Neutrophil (primary cell): ENCODE measurements around the gene RGSL1.

ENCODE experiments used
- H3K27ac ChIP-seq: fragments of 200-600 bp; sonication (generic); 2 replicates; pipeline ENCODE4 v1.5.1; 2016; ENCODE audit warnings: mild to moderate bottlenecking, moderate library complexity
- H3K27me3 ChIP-seq: fragments of 200-600 bp; sonication (generic); 2 replicates; pipeline ENCODE4 v1.6.0; 2016; ENCODE audit warnings: mild to moderate bottlenecking
- H3K36me3 ChIP-seq: fragments of 200-600 bp; sonication (generic); 2 replicates; pipeline ENCODE4 v1.5.1; 2017
- H3K4me1 ChIP-seq, 2 experiments: fragments of 200-600 bp in 1 of 2; sonication (generic) in 1 of 2; 1 replicate in 1 of 2; 2 replicates in 1 of 2; pipeline versions ENCODE4 v1.5.1 to v1.6.1; 2013 to 2016; ENCODE audit warnings: low read depth in 1 of 2, low read length in 1 of 2, mild to moderate bottlenecking in 1 of 2, moderate library complexity in 1 of 2; ENCODE audit not compliant: control insufficient read depth in 1 of 2, insufficient read depth in 1 of 2
- H3K4me3 ChIP-seq, 2 experiments: fragments of 200-600 bp in 1 of 2; sonication (generic) in 1 of 2; 1 replicate in 1 of 2; 2 replicates in 1 of 2; pipeline ENCODE4 v1.5.1; 2013 to 2016; ENCODE audit warnings: low read depth in 1 of 2, low read length in 1 of 2, mild to moderate bottlenecking in 1 of 2, moderate library complexity in 1 of 2
- H3K9me3 ChIP-seq: fragments of 200-600 bp; sonication (generic); 2 replicates; pipeline ENCODE4 v1.5.1; 2016
- TF ChIP-seq, protein P1 (sequence below): fragments of 200-600 bp; sonication (generic); IDR thresholded peaks from 2 replicates; pipeline ENCODE4 v1.5.1; 2016; ENCODE audit warnings: antibody characterized with exemption

Gene RGSL1

DNA sequence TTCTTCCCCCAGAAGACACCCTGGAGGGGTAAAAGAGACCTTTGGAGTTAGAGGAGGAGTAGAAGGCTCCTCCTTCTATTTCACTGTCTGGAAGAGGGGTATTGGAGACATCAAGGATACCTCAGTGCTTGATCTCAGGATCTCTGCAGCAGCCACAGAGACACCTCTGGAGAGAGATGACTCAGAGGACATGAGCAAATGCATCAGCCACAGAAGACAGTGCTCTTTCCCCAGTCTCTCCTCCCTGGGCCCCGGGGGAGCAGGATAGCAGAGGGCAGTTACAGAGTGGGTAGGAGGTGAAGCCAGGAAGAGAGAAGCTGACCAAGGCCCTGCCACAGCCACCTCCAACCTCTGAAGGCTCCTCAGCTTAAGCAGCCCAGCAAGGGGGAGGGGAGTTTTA is 34.2 kb upstream of the RGSL1 start:
- no peaks in the 10 kb centered on the region for H3K36me3 ChIP-seq
- TF ChIP-seq, protein P1, sequence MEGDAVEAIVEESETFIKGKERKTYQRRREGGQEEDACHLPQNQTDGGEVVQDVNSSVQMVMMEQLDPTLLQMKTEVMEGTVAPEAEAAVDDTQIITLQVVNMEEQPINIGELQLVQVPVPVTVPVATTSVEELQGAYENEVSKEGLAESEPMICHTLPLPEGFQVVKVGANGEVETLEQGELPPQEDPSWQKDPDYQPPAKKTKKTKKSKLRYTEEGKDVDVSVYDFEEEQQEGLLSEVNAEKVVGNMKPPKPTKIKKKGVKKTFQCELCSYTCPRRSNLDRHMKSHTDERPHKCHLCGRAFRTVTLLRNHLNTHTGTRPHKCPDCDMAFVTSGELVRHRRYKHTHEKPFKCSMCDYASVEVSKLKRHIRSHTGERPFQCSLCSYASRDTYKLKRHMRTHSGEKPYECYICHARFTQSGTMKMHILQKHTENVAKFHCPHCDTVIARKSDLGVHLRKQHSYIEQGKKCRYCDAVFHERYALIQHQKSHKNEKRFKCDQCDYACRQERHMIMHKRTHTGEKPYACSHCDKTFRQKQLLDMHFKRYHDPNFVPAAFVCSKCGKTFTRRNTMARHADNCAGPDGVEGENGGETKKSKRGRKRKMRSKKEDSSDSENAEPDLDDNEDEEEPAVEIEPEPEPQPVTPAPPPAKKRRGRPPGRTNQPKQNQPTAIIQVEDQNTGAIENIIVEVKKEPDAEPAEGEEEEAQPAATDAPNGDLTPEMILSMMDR = no peak
- no peak overlapping the region for H3K27ac ChIP-seq
- H3K4me1 ChIP-seq = peaks cover 6 to 9% of the 10 kb centered on the region in 2 experiments
- H3K27me3 ChIP-seq = peaks cover 54% of the 10 kb centered on the region
- no peak overlapping the region for H3K4me3 ChIP-seq
- H3K9me3 ChIP-seq = no peaks in the 10 kb centered on the region

DNA sequence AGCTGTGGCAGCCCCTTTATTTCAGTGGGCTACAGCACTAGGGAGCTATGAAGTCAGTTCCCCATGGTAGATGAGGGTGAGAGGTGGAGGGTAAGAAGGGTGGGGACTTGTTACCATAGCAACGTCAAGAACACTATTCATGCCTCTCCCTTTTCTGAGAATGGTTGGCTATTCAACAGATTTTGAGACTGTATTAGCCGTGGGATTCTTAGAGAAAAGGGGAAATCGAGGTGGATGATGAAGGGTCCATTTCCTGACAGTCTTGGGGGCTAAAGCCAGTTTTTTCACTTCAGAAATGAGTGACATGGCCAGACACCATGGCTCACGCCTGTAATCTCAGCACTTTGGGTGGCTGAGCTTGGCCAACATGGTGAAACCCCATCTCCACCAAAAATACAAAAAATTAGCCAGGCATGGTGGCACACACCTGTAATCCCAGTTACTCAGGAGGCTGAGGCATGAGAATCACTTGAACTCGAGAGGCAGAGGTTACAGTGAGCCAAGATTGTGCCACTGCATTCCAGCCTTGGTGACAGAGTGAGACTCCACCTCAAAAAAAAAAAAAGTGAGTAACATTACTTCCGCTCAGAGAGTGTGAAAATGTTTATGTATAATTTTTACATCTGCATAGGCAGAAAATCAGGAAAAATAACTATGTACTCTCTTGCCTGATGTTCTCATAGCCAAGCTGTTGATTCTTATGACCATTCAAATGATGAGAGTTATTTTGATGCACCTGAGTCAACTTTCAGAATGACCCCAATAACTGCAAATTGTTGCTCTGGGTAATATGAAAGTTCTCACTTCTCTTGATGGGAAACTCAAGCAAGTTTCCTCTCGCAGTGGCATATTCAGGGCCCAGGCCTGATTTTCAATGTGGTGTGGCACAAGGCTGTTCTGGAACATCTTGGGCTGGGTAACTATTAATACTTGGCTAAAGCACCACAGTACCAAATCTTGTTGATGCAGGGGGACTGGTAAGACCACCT is 23.2 kb upstream of the RGSL1 start:
- Histone ChIP-seq H3K27me3 (peaks cover 4% of the 10 kb centered on the region), H3K4me1 (peaks cover 9 to 15% of the 10 kb centered on the region in 2 experiments), H3K36me3 (no peaks in the 10 kb centered on the region), H3K9me3 (no peaks in the 10 kb centered on the region), H3K4me3 (no peak overlapping the region), H3K27ac (no peak overlapping the region)
- TF ChIP-seq, protein P1 = no peak

- H3K9me3 ChIP-seq = no peaks in the 10 kb centered on the region
- no peak overlapping the region for H3K27ac ChIP-seq
- H3K36me3 ChIP-seq = no peaks in the 10 kb centered on the region
- TF ChIP-seq, protein P1 = no peak
- H3K4me3 ChIP-seq = no peak overlapping the region
- no peaks in the 10 kb centered on the region for H3K27me3 ChIP-seq
- H3K4me1 ChIP-seq = peaks cover 9 to 15% of the 10 kb centered on the region in 2 experiments
Observed at GRCh38 chr1:182428043-182428442, 21.9 kb upstream of the RGSL1 start.

DNA sequence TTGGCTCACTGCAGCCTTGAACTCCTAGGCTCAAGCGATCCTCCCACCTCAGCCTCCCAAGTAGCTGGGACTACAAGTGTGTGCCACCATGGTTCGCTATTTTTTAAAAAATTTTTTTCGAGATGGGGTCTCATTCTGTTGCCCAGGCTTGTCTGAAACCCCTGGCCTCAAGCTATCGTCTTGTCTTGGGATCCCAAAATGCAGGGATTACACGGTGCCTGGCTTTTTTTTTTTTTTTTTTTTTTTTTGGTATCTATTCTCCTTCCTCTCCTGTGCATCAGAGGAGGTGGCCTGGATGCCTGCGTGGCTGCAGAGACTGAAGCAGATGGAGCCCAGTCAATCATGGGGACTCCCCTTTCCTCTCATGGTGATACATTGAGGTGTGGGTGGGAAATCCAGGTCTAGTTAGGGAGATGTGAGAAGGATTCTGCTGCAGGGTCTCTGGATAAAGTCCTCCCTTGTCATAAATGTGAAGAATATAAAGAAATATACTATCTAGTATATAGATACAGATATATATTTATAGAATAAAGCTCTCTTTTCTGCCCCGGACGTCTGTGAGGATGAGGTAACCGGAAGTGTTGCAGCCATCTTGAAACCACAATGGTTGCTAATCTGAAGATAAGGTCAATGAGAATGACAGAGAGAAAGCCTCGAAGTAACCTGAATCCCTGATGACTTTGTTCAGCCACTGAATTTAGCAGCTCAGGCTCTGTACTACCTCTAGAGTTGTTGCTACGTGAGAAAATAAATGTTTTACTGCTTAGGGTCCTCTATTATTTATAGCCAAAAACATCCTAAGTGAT is 19.5 kb upstream of the RGSL1 start:
- no peaks in the 10 kb centered on the region for H3K9me3 ChIP-seq
- peak overlapping the region; percentile 36 for H3K27ac ChIP-seq
- H3K36me3 ChIP-seq = no peaks in the 10 kb centered on the region
- peak overlapping the region in 1 of 2 experiments; percentile 4 for H3K4me3 ChIP-seq
- peaks cover 9 to 15% of the 10 kb centered on the region in 2 experiments for H3K4me1 ChIP-seq
- H3K27me3 ChIP-seq = no peaks in the 10 kb centered on the region
- TF ChIP-seq, protein P1 = no peak

DNA sequence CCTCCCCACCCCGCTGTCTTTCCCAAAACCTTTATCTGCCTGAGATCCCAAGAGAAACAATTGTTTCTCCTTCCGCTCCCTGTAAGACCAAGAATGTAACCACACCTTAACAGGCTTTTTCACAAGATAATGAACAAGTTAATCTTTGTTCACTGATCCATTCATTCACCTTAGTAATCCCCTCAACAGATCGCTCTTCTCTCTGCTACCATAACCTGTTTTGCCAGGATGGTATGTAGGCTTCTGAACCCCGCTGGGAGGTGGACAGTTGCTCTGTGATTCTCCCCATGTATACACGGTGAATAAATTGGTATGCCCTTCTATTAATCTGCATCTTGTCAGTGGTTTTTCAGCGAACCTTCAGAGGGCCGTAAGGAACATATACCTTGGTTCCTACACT is 18.7 kb upstream of the RGSL1 start:
- H3K9me3 ChIP-seq = no peaks in the 10 kb centered on the region
- TF ChIP-seq, protein P1 = no peak
- H3K27ac ChIP-seq = no peak overlapping the region
- H3K4me3 ChIP-seq = no peak overlapping the region
- H3K4me1 ChIP-seq = peaks cover 9 to 15% of the 10 kb centered on the region in 2 experiments
- no peaks in the 10 kb centered on the region for H3K27me3 ChIP-seq
- no peaks in the 10 kb centered on the region for H3K36me3 ChIP-seq
